ENCODE data around the gene DBN1.
A peak's percentile ranks its signal among the peaks of the same experiment; 100 is the strongest.

GRCh38 chr5:177456976-177457851 lies 16.2 kb downstream of the DBN1 start:
- TF ChIP-seq, protein P1, sequence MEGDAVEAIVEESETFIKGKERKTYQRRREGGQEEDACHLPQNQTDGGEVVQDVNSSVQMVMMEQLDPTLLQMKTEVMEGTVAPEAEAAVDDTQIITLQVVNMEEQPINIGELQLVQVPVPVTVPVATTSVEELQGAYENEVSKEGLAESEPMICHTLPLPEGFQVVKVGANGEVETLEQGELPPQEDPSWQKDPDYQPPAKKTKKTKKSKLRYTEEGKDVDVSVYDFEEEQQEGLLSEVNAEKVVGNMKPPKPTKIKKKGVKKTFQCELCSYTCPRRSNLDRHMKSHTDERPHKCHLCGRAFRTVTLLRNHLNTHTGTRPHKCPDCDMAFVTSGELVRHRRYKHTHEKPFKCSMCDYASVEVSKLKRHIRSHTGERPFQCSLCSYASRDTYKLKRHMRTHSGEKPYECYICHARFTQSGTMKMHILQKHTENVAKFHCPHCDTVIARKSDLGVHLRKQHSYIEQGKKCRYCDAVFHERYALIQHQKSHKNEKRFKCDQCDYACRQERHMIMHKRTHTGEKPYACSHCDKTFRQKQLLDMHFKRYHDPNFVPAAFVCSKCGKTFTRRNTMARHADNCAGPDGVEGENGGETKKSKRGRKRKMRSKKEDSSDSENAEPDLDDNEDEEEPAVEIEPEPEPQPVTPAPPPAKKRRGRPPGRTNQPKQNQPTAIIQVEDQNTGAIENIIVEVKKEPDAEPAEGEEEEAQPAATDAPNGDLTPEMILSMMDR (IDR thresholded peaks at IDR 0.05; ENCODE audit: insufficient read depth, low read depth, low read length): peak; percentile 52
- no peak for TF ChIP-seq EZH2 (IDR thresholded peaks at IDR 0.05; ENCODE audit: insufficient read depth, low read length)

All from astrocyte (in vitro differentiated cells and primary cell).